ENCODE results near the gene ZBTB1. TPM values are rescaled to one million over a fixed set of nuclear protein-coding genes. Genes with fewer than 3 reads are reported as not detected.

Gene ZBTB1
- total and polyA plus RNA-seq, 9 of the 15 experiments (the other 6 are each of a cell fraction or from before 2014, with no cell fraction given) = 2.3 to 16.5 (median 9.0) TPM

DNA sequence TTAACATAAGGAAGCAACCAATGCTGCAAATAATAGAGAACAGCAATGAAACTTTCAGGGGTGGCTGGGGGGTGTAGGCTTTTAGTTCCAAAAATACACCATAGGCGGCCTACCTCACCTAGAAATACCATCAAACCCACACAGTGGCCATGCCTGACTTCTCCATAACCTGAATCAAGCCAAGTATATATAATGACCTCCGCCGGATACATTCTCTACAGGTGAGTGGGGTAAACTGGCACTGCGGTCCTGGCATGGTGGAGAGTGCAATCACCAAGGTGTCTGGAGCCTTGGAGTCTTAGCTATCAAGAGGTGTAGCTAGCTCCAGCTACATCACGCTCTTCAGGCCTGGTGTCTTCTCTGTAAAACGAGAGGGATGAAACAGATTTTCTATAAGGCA is 2.1 kb upstream of the ZBTB1 start (continued):
- TF ChIP-seq, protein P1, sequence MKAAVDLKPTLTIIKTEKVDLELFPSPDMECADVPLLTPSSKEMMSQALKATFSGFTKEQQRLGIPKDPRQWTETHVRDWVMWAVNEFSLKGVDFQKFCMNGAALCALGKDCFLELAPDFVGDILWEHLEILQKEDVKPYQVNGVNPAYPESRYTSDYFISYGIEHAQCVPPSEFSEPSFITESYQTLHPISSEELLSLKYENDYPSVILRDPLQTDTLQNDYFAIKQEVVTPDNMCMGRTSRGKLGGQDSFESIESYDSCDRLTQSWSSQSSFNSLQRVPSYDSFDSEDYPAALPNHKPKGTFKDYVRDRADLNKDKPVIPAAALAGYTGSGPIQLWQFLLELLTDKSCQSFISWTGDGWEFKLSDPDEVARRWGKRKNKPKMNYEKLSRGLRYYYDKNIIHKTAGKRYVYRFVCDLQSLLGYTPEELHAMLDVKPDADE (conservative IDR thresholded peaks at IDR 0.05; ENCODE audit: control insufficient read depth, low read depth, low read length) = no peak
- no peak for TF ChIP-seq FOSL1 (tag; conservative IDR thresholded peaks at IDR 0.05)

DNA sequence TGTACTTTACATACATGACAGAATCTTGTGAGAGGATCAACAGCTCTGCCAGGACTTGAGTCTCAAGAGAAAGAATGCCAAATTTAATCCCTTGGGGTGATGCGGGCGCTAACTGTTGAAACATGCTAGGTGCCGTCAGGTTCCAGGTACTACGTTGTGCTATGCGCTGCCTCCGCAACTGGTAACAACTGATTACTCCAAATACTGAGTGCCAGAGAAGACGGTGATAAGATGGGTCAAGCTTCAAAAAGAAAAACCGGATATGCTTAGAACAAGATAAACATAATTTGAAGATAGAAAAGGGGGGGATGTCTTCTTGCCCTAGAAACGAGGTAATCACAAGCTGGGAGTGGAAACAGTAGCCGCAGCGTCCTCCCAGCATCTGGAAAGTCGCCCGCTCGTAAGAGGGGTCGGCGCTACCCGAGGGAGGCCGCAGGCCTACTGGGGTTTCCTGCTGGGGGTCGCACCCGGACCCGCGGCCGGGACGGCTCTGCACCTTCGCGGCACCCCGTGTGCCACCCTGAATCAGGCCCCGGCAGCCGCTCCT is 1.6 kb upstream of the ZBTB1 start:
- peak overlapping the region; percentile 78 for H3K4me2 ChIP-seq (ENCODE audit: insufficient read depth, low read length)
- WGBS (ENCODE audit: insufficient coverage, low coverage, missing lambda C conversion rate) = 1% methylated on average over 23 of the region's 29 CpGs
- intact Hi-C loops (cut with micrococcal nuclease) (no loop called here), in situ Hi-C loops (cut with MboI) (no loop called here)
- FAIRE-seq (peak; percentile 80), DNase-seq (ENCODE audit: extremely low read depth in 1 of 4, low spot score in 3 of 4) (peak in 2 of 4 experiments; percentile 18 to 57), ATAC-seq (peak; percentile 0; the same call in 2 of the 3 replicates)
- no TSS peak for BruUV-seq (replicated peaks)
- peak overlapping the region; percentile 85 to 89 for H3K9ac ChIP-seq (ENCODE audit: insufficient read depth in 1 of 2, low read depth in 2 of 2, low read length in 2 of 2)
- H3K27me3 ChIP-seq (ENCODE audit: control insufficient read depth in 2 of 2, insufficient read depth in 2 of 2, low read length in 2 of 2) = no peaks in the 10 kb centered on the region
- no peaks in the 10 kb centered on the region for H4K20me1 ChIP-seq (replicated peaks; ENCODE audit: control insufficient read depth, insufficient read depth, low read length)
- peak overlapping the region; percentile 64 for H3K4me3 ChIP-seq
- POLR2A ChIA-PET = interaction anchor here (0.6 to 1.0 kb wide), 2 partner anchors 8 to 48 kb away, joined by 3 read pairs; no protein-coding TSS in a partner anchor
- peaks cover 41% of the 10 kb centered on the region for H3K79me2 ChIP-seq (ENCODE audit: control insufficient read depth, insufficient read depth, low read length)
- H3K9me1 ChIP-seq (ENCODE audit: control insufficient read depth, insufficient read depth, low read length) = no peaks in the 10 kb centered on the region
- H3K27ac ChIP-seq (ENCODE audit: extremely low read depth, low read depth, low read length) = peak overlapping the region; percentile 91
- no peaks in the 10 kb centered on the region; the same call in 2 of the 3 replicates for H3K36me3 ChIP-seq (ENCODE audit: control insufficient read depth, insufficient read depth, low read length)
- H2AFZ ChIP-seq (ENCODE audit: low read depth, low read length) = peak overlapping the region; percentile 90
- H3K9me3 ChIP-seq (replicated peaks; ENCODE audit: control insufficient read depth, insufficient read depth, low read depth, low read length) = no peaks in the 10 kb centered on the region
- CTCF ChIA-PET (ENCODE audit: low intra/inter-chr PET ratio) = no interaction called here
- peaks cover 25 to 34% of the 10 kb centered on the region in 2 experiments for H3K4me1 ChIP-seq (replicated peaks in 1 of 2; ENCODE audit: control insufficient read depth in 2 of 2, insufficient read depth in 2 of 2, low read length in 2 of 2)
- TF ChIP-seq KLF1 (tag; IDR thresholded peaks at IDR 0.05) = no peak
- TF ChIP-seq NCOA6 (IDR thresholded peaks at IDR 0.05) = no peak
- TF ChIP-seq, protein P2, sequence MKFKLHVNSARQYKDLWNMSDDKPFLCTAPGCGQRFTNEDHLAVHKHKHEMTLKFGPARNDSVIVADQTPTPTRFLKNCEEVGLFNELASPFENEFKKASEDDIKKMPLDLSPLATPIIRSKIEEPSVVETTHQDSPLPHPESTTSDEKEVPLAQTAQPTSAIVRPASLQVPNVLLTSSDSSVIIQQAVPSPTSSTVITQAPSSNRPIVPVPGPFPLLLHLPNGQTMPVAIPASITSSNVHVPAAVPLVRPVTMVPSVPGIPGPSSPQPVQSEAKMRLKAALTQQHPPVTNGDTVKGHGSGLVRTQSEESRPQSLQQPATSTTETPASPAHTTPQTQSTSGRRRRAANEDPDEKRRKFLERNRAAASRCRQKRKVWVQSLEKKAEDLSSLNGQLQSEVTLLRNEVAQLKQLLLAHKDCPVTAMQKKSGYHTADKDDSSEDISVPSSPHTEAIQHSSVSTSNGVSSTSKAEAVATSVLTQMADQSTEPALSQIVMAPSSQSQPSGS (CRISPR knock-in tag; IDR thresholded peaks at IDR 0.05) = no peak
- TF ChIP-seq ZNF445 (CRISPR knock-in tag; IDR thresholded peaks at IDR 0.05; ENCODE audit: low read depth) = no peak
- TF ChIP-seq ZNF124 (CRISPR knock-in tag; IDR thresholded peaks at IDR 0.05) = no peak
- no peak for TF ChIP-seq LARP7 (IDR thresholded peaks at IDR 0.05)
- TF ChIP-seq GABPB1 (CRISPR knock-in tag; IDR thresholded peaks at IDR 0.05) = no peak
- TF ChIP-seq, protein P3, sequence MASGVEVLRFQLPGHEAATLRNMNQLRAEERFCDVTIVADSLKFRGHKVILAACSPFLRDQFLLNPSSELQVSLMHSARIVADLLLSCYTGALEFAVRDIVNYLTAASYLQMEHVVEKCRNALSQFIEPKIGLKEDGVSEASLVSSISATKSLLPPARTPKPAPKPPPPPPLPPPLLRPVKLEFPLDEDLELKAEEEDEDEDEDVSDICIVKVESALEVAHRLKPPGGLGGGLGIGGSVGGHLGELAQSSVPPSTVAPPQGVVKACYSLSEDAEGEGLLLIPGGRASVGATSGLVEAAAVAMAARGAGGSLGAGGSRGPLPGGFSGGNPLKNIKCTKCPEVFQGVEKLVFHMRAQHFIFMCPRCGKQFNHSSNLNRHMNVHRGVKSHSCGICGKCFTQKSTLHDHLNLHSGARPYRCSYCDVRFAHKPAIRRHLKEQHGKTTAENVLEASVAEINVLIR (CRISPR knock-in tag; IDR thresholded peaks at IDR 0.05) = no peak
- no peak for TF ChIP-seq FUS (optimal IDR thresholded peaks at IDR 0.05; ENCODE audit: low read depth, low read length)
- 0 out of 2 replicates have a peak, but pooled peaks have one; percentile 25 for TF ChIP-seq KLF16 (IDR thresholded peaks at IDR 0.05)
- no peak for TF ChIP-seq CHCHD3 (CRISPR knock-in tag; IDR thresholded peaks at IDR 0.05)
- no peak for TF ChIP-seq RBM25 (IDR thresholded peaks at IDR 0.05; ENCODE audit: low read depth, low read length, severe bottlenecking)
- TF ChIP-seq SIN3A (IDR thresholded peaks at IDR 0.05; ENCODE audit: borderline replicate concordance in 2 of 2, control insufficient read depth in 1 of 2, low read depth in 2 of 2, low read length in 2 of 2) = no peak
- no peak for TF ChIP-seq MAFG (tag; conservative IDR thresholded peaks at IDR 0.05)
- no peak for TF ChIP-seq ZNF239 (CRISPR knock-in tag; IDR thresholded peaks at IDR 0.05)
- 0 out of 2 replicates have a peak, but pooled peaks have one; percentile 35 for TF ChIP-seq LEF1 (IDR thresholded peaks at IDR 0.05)
- TF ChIP-seq FOXP1 (CRISPR knock-in tag; IDR thresholded peaks at IDR 0.05) = no peak
